ENCODE measurements around the gene IL1RAPL2.

GRCh38 chrX:105109936-105110335 is 543.9 kb downstream of the IL1RAPL2 start:
- no peak for TF ChIP-seq POLR2AphosphoS5 (IDR thresholded peaks at IDR 0.05; ENCODE audit: borderline replicate concordance, low read depth, low read length)
- no peak for TF ChIP-seq EZH2 (IDR thresholded peaks at IDR 0.05)
